Stimulated activated naive CD8-positive, alpha-beta T cell treated with anti-CD3 and anti-CD28 coated beads, Interleukin-15, Interleukin-2, amounts not matched to agents 100 ng/mL and 50 ng/mL, for 24 hours (primary cell): ENCODE data around the gene EFNA5.

Experiments
- H3K27ac Mint-ChIP-seq: one replicate; pipeline ENCODE4 v1.8.0; 2021; ENCODE audit warnings: mild to moderate bottlenecking, mixed read lengths
- H3K27me3 Mint-ChIP-seq: one replicate; pipeline ENCODE4 v1.8.0; 2021; ENCODE audit warnings: mixed read lengths
- H3K36me3 Mint-ChIP-seq: one replicate; pipeline ENCODE4 v1.8.0; 2021; ENCODE audit warnings: low read depth, mixed read lengths
- H3K4me1 Mint-ChIP-seq: one replicate; pipeline ENCODE4 v1.8.0; 2021; ENCODE audit warnings: low read depth, mixed read lengths
- H3K4me3 Mint-ChIP-seq: one replicate; pipeline ENCODE4 v1.8.0; 2021; ENCODE audit warnings: mild to moderate bottlenecking, mixed read lengths
- H3K9me3 Mint-ChIP-seq: one replicate; pipeline ENCODE4 v1.8.0; 2021; ENCODE audit warnings: mixed read lengths

Gene EFNA5

DNA sequence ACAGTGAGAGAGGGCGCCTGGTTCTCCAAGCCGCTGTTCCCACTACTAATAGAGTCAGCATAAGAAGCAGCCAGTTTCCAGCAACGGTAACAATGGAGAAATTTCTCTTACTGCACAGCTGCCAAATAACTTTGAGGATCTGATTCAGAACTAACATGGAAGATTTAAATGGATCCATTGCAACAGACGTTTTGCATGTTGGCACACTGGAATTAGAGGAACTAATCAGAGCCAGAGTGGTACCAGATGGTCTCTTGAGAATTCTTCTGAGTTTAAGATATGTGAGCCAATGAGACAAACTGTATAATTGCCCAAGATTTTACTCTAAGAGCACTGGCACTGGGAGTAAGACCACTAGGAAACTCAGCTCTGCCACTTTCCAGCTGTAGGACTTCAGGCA lies 186.5 kb downstream of the EFNA5 start:
- no peaks in the 10 kb centered on the region for H3K36me3 Mint-ChIP-seq
- H3K9me3 Mint-ChIP-seq = peaks cover 7% of the 10 kb centered on the region
- H3K27me3 Mint-ChIP-seq = peaks cover 13% of the 10 kb centered on the region
- no peak overlapping the region for H3K4me3 Mint-ChIP-seq
- H3K4me1 Mint-ChIP-seq = peaks cover 21% of the 10 kb centered on the region
- no peak overlapping the region for H3K27ac Mint-ChIP-seq

DNA sequence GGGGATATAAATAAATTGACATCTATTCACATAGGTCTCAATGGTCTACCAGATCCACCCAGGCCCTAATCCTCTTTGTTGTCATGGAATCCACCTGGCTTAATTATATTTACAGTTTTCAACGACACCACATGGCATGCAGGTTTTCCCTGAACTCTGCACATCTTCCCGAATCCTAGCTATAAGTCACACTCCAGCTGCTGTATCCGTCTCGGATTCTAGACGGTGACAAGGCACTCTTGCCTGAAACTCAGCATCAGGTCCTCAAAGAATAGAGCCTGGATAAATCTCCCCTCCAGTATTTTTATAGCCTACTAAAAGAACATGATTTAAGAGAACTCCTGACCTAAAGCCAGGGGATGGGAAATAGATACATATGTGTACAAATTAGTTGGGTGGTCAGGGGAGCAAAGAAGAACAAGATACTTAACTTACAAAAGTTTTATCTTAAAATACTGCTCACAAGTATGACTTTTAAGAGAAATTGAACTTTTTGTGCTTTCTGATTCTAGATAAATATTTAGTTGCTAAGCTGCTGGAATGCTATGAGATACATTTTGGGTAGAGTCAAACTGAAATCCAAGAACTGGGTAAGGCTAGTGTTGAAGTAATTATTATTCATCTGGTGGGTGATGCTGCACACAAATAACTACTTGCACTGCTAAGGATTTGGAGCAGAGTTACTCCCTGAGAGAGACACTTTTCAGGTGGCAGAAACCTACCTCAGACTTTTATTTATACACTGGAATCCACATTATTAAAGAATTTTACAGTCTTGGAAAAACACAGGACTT lies 187.3 kb downstream of the EFNA5 start:
- no peaks in the 10 kb centered on the region for H3K36me3 Mint-ChIP-seq
- peaks cover 7% of the 10 kb centered on the region for H3K9me3 Mint-ChIP-seq
- no peak overlapping the region for H3K4me3 Mint-ChIP-seq
- no peak overlapping the region for H3K27ac Mint-ChIP-seq
- H3K4me1 Mint-ChIP-seq = peaks cover 21% of the 10 kb centered on the region
- peaks cover 13% of the 10 kb centered on the region for H3K27me3 Mint-ChIP-seq

DNA sequence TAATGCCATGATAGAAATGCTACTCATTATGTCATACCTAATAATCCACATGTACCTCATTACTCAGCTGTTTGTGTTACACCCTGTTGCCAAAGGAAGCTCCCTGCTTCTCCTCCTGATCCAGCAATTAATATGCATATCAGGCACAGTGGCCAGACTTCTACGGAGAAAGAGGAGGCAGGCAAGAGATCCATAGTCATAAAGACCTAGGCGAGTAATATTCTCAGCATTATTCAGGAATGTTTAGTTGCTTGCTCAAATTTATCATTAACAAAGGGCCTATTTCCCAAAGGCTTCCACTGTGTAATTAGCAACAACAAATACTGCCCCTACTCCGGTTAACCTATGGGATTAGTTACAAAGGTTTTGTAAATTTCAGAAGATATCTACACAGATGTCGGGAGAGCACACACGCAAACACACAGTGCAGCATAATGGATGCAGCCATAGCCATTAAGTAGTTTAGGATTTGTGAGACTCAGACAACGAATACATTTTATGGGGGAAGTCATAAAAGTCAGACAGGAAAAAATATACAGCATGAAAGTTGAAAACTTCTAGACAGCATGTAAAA lies 192.6 kb downstream of the EFNA5 start:
- peaks cover 5% of the 10 kb centered on the region for H3K4me1 Mint-ChIP-seq
- no peak overlapping the region for H3K4me3 Mint-ChIP-seq
- no peaks in the 10 kb centered on the region for H3K36me3 Mint-ChIP-seq
- no peaks in the 10 kb centered on the region for H3K27me3 Mint-ChIP-seq
- H3K27ac Mint-ChIP-seq = no peak overlapping the region
- no peaks in the 10 kb centered on the region for H3K9me3 Mint-ChIP-seq

DNA sequence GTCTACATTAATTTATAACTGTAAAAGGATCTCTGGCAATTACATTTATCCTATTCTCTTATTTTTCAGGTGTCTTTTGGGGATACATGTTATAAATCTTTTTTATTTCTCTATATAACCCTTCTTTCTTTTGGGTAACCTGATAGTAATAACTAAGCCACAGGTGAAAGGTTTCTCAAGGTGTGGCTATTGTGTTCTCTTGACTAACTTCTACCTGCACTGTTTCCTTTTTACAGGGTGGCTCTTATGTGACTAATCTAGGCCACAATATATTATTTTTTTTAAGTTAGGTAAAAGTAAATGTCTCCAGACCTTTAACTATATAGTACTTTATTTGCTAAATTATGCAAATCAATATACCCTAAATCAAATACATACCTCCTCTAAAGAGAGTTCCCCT lies 193.2 kb downstream of the EFNA5 start:
- Mint-ChIP-seq H3K36me3 (no peaks in the 10 kb centered on the region), H3K4me1 (peaks cover 5% of the 10 kb centered on the region), H3K4me3 (no peak overlapping the region)

DNA sequence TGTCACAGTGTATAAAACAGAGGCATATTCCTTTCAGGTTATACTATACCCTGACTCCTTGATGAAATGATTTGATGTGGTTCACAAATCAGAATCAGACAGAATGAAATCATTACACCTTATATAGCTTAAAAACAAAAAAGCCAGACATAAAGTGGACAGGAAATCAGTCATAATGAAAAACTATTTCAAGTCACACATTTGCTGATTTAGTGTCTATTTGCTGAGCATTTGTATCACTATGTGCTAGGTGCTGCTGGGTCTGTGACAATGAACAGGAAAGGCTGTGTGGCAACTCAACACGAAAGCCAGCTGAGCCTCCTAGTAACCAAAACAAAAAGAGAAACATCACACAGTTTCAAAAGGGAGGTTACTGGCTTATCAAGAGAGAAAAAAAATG lies 194.0 kb downstream of the EFNA5 start:
- H3K27ac Mint-ChIP-seq = no peak overlapping the region
- H3K36me3 Mint-ChIP-seq = no peaks in the 10 kb centered on the region
- H3K4me3 Mint-ChIP-seq = no peak overlapping the region
- H3K4me1 Mint-ChIP-seq = peaks cover 5% of the 10 kb centered on the region
- no peaks in the 10 kb centered on the region for H3K9me3 Mint-ChIP-seq
- no peaks in the 10 kb centered on the region for H3K27me3 Mint-ChIP-seq

More for the DNA sequence above, 193.2 kb downstream of the EFNA5 start:
- no peaks in the 10 kb centered on the region for H3K9me3 Mint-ChIP-seq
- no peaks in the 10 kb centered on the region for H3K27me3 Mint-ChIP-seq
- H3K27ac Mint-ChIP-seq = no peak overlapping the region

DNA sequence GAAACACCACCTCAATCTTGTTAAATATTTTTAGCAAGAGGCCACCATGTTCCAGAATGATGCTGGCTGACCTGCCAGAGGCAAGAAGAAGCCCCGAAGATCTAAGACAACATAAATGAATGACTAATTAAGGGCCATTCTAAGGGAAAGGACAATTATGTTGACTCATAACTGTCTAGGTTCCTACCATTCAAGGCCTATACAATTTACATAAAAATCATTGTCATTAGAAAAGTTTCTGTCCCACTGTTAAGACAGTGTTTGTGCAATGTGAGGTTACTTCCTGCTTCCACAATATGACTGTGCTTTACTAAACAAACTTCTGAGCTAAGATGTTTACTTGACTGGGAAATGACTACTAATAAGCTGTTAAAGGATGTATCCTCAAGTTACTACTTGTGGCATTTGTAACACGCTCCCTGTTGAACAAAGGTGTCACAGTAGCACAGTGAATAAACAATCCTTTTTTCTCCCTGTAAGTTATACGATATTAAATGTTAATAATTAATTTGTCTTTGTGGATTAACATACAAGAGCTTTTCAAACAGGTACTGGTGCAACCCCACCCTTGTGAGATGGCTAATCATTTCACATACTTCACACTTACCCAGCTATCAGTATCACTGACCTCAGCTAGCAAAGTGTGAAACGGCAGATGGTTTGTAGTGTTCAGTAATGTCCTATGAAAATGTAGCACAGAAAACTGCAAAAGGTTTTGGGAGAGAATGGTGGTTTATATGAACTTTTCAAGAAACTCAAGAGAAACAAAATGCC lies 195.8 kb downstream of the EFNA5 start:
- H3K4me1 Mint-ChIP-seq = peaks cover 5% of the 10 kb centered on the region
- H3K27ac Mint-ChIP-seq = no peak overlapping the region
- no peak overlapping the region for H3K4me3 Mint-ChIP-seq
- H3K9me3 Mint-ChIP-seq = no peaks in the 10 kb centered on the region
- no peaks in the 10 kb centered on the region for H3K27me3 Mint-ChIP-seq
- H3K36me3 Mint-ChIP-seq = no peaks in the 10 kb centered on the region

DNA sequence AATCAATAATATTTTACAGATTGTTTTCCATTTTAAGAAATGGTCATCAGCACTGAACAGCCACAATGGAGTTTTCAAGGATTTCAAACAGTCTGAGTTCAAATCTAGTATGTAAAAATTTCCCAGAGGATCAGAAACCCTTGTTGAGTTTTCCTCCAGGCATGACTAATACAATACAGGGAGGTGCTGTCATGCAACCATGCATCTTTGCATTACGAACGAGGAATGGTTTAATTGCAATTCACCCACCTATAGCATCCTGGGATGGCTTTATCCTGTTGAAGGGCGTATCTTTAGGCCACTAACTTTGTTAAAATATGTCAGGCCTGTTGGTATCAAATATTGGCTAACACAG lies 196.4 kb downstream of the EFNA5 start:
- no peaks in the 10 kb centered on the region for H3K27me3 Mint-ChIP-seq
- no peak overlapping the region for H3K4me3 Mint-ChIP-seq
- H3K4me1 Mint-ChIP-seq = peaks cover 10% of the 10 kb centered on the region
- no peaks in the 10 kb centered on the region for H3K9me3 Mint-ChIP-seq
- H3K27ac Mint-ChIP-seq = no peak overlapping the region
- no peaks in the 10 kb centered on the region for H3K36me3 Mint-ChIP-seq

DNA sequence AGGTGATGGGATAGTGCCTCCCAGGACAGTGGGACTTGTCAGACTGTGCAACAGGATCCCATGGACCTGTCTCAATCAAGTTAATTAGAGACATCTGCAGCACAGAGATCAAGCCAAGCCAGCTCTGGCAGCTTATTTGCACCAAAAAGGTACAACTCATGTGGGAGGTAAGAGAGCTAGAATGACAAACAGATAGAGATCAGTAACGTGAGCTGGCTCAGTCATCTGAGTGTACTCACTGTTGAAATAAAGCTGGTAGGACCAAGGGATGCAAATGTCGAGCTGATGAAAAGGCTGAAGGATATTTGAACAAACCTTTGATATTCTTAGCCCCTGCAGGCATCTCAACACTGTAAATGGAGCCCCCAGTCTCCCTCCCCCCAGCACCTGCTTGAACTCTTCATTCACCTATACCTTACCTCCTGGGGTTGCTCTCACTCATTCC lies 198.1 kb downstream of the EFNA5 start:
- no peaks in the 10 kb centered on the region for H3K9me3 Mint-ChIP-seq
- no peak overlapping the region for H3K27ac Mint-ChIP-seq
- H3K4me3 Mint-ChIP-seq = no peak overlapping the region
- H3K4me1 Mint-ChIP-seq = peaks cover 14% of the 10 kb centered on the region
- no peaks in the 10 kb centered on the region for H3K27me3 Mint-ChIP-seq
- no peaks in the 10 kb centered on the region for H3K36me3 Mint-ChIP-seq

DNA sequence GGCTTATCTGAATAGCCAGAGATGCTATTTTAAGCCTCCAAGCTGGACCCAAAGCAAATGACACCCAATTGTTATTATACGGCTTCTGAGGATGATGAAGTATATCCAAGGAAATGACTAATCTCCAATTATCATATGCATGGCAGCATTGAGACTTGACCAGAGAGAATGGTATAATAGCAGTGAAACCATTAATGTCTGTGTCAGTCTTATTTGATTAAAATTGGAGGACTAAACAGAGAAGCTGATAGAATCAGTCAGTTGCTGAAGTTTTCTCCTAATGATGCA lies 200.5 kb downstream of the EFNA5 start:
- Mint-ChIP-seq H3K27me3 (no peaks in the 10 kb centered on the region), H3K36me3 (no peaks in the 10 kb centered on the region), H3K9me3 (no peaks in the 10 kb centered on the region), H3K4me1 (peaks cover 9% of the 10 kb centered on the region), H3K27ac (no peak overlapping the region), H3K4me3 (no peak overlapping the region)

DNA sequence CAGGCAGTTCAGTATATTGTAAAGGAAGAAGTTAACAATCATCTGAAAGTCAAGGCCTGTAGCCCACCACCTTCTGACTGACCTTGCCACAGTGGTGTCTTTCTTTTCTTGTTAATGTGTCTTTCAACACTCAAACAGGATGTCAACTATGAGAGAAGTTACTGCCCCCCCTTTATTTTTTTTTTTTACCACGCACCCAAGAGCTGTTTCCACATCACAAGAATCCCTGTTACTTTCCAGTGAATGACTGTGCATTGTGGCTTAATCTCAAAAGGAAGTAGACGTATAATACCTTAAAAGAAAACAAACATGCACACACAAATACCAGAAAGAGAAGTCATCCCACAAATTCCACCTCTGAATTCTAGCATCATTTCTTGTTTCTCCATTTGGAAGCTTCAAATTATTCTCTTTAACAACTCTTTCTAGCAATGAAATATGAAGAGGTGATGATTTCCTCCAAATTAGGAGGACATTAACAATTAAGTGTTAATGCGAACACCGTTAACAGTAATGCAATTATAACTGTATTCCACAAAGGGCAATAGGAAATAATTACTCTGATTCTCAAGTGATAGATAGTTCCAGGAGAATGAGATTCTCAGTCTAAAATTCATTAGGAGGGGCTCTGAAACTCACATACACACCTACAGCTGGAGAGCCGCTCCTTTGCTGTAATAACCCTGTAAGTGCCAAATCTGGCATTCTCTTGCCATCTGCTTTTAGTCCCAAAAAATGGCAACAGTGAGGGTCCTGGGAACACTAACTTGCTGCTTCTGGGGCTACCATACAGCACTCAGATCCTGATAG lies 201.0 kb downstream of the EFNA5 start:
- no peaks in the 10 kb centered on the region for H3K36me3 Mint-ChIP-seq
- H3K9me3 Mint-ChIP-seq = no peaks in the 10 kb centered on the region
- no peak overlapping the region for H3K4me3 Mint-ChIP-seq
- H3K27ac Mint-ChIP-seq = no peak overlapping the region
- peaks cover 14% of the 10 kb centered on the region for H3K4me1 Mint-ChIP-seq
- no peaks in the 10 kb centered on the region for H3K27me3 Mint-ChIP-seq

DNA sequence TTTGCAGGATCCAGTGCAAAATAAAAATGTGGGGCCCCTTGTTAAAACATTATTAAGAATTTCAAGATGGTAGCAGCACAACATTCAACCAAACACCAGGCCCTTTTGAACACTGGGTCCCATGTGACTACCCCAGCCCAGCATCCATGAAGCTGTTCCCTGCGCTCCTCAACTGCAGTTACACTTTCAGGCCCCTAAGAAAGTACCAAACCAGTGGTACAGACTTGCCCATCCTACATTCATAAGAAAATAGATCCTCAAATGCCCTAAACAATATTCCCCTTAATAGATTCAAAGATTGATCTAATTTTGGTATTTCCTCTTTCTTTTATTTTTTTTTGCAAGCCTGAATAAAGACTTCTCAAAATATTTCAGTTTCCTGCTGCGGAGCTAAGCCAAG lies 201.7 kb downstream of the EFNA5 start:
- Mint-ChIP-seq H3K4me1 (peaks cover 20% of the 10 kb centered on the region), H3K27ac (no peak overlapping the region), H3K27me3 (no peaks in the 10 kb centered on the region), H3K36me3 (no peaks in the 10 kb centered on the region), H3K4me3 (no peak overlapping the region), H3K9me3 (no peaks in the 10 kb centered on the region)

DNA sequence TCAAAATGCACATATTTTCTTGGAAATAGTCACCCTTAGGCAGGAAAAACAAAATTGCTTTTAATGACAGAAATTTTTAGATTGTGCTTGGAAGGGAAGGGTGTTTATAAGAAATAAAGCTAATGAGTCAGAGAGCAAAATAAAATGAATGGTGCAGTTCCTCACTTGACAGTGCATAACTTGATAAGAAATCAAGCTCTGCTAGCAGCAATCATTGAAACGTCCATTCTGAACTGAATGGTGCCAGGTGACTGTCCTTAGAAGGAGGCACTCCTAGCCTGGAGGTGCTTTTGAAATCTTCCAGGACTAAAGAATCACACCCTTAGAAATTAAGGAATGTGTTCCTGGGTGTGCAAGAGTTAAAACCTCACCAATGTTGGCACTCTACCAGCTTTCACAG lies 202.5 kb downstream of the EFNA5 start:
- Mint-ChIP-seq H3K9me3 (no peaks in the 10 kb centered on the region), H3K36me3 (no peaks in the 10 kb centered on the region), H3K27me3 (no peaks in the 10 kb centered on the region), H3K4me3 (no peak overlapping the region), H3K4me1 (peaks cover 20% of the 10 kb centered on the region), H3K27ac (no peak overlapping the region)

DNA sequence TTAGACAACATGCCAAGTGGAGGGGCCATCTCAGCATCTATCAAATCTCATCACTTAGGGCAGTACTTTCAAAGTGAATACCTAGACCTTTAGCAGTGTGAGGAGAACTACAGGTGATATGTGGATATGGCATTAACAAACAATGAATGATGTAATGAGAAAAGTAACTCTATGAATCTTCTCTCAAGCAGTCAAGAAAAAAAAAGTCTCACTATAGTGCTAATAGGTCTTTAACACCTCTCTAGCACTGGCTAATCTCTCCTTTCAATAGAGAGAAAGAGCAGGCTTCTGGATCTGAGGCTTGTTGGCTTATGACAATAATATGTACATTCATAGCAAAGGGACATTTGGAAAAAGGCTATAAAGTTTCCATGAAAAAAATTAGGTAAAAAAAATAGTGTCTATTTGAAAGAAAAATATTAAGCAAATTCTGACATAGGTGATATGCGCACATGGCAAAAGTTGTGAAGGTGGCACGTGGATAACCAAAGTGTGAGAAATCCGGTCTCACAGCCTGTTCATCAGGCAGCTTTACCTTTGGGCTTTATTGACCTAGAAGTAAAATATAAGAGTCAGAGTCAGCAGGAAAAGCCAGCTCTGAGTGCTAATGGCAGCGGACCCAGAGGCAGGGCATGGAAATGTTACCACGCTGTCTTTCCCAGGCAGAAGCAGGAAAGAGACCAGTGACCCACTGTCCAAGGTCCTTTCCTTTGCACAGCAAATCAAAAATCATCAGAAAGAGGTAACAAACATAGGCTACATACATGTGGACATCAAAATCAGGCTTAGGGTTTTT lies 203.4 kb downstream of the EFNA5 start:
- peaks cover 3% of the 10 kb centered on the region for H3K27me3 Mint-ChIP-seq
- H3K4me3 Mint-ChIP-seq = no peak overlapping the region
- peaks cover 20% of the 10 kb centered on the region for H3K4me1 Mint-ChIP-seq
- no peak overlapping the region for H3K27ac Mint-ChIP-seq
- H3K9me3 Mint-ChIP-seq = no peaks in the 10 kb centered on the region
- no peaks in the 10 kb centered on the region for H3K36me3 Mint-ChIP-seq

DNA sequence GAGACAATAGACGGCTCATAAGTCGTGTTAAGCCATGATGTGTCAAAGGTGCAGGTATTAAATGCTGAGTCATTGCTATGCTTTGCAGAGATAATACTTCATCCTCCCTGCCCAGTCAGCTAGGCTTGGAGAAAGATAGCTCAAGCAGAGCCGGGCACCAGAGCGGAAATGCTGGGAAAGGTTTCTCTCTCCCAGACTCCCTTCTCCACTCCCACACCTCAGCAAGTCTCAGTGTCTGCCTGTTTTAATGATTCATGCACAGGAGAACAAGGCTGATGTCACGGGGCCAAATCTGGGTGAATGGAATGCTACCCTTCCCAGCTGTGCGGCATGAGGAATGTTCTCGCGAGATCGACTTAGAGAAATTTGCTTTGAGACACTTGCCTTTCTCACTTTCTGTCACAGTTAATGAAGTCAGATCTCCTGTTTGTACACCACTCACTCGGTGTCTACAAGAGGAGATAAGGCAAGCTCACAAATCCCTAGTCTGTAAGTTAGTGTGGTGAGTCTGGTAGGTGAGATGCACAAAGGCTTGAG lies 204.4 kb downstream of the EFNA5 start:
- Mint-ChIP-seq H3K4me3 (no peak overlapping the region), H3K36me3 (no peaks in the 10 kb centered on the region), H3K4me1 (peaks cover 20% of the 10 kb centered on the region), H3K27me3 (peaks cover 9% of the 10 kb centered on the region), H3K27ac (no peak overlapping the region), H3K9me3 (no peaks in the 10 kb centered on the region)
